HepG2 (cell line): ENCODE data around the gene DNAJC1. TPM values are rescaled to one million over a fixed set of nuclear protein-coding genes. Genes with fewer than 3 reads are reported as not detected.
A peak's percentile ranks its signal among the peaks of the same experiment; 100 is the strongest.

Experiments used
- EHMT2 ChIP-seq: fragments of 200-600 bp; sonication (generic); IDR thresholded peaks from 2 replicates; pipeline ENCODE4 v1.7.0; 2017; ENCODE audit warnings: antibody characterized with exemption, low read depth, low read length, borderline replicate concordance
- ESRRA ChIP-seq: sonication (generic); formaldehyde crosslinking; IDR thresholded peaks from 2 replicates; pipeline ENCODE4 v1.5.1; 2020; ENCODE audit warnings: mild to moderate bottlenecking, low read depth, missing genetic modification reagents
- IRF2 ChIP-seq: IDR thresholded peaks from 2 replicates; pipeline ENCODE4 v1.6.1; 2018; ENCODE audit warnings: missing genetic modification reagents, missing compliant biosample characterization
- JUN ChIP-seq: sonication (generic); formaldehyde crosslinking; IDR thresholded peaks from 2 replicates; pipeline ENCODE4 v1.4.0; 2020; ENCODE audit warnings: mild to moderate bottlenecking, missing genetic modification reagents
- JUNB ChIP-seq: sonication (generic); formaldehyde crosslinking; IDR thresholded peaks from 2 replicates; pipeline ENCODE4 v1.8.0; 2022; ENCODE audit warnings: missing genetic modification reagents, mild to moderate bottlenecking, borderline replicate concordance
- KDM1A ChIP-seq: IDR thresholded peaks from 2 replicates; pipeline ENCODE4 v1.6.1; 2016; ENCODE audit warnings: missing compliant biosample characterization
- MED13 ChIP-seq: sonication (generic); formaldehyde crosslinking; IDR thresholded peaks from 2 replicates; pipeline ENCODE4 v1.5.0; 2020; ENCODE audit warnings: missing genetic modification reagents
- NAIF1 ChIP-seq: sonication (generic); formaldehyde crosslinking; IDR thresholded peaks from 2 replicates; pipeline ENCODE4 v1.5.0; 2020; ENCODE audit warnings: mild to moderate bottlenecking, missing genetic modification reagents, borderline replicate concordance
- NKX3-1 ChIP-seq: sonication (generic); formaldehyde crosslinking; IDR thresholded peaks from 2 replicates; pipeline ENCODE4 v1.5.0; 2020; ENCODE audit warnings: missing genetic modification reagents
- RXRA ChIP-seq: sonication (generic); formaldehyde crosslinking; IDR thresholded peaks from 2 replicates; pipeline ENCODE4 v1.5.1; 2020; ENCODE audit warnings: missing genetic modification reagents
- SMARCC2 ChIP-seq: fragments of 450-650 bp; IDR thresholded peaks from 2 replicates; pipeline ENCODE4 v1.6.1; 2017; ENCODE audit warnings: antibody characterized with exemption, mild to moderate bottlenecking
- SOX13 ChIP-seq, 3 experiments: fragments of 450-650 bp in 1 of 3; sonication (generic) in 1 of 3; formaldehyde crosslinking in 1 of 3; IDR thresholded peaks in 2 of 3; conservative IDR thresholded peaks in 1 of 3; 2 replicates each; pipeline versions ENCODE4 v1.5.0 to v1.6.1; 2016 to 2020; ENCODE audit warnings: antibody characterized with exemption in 1 of 3, mild to moderate bottlenecking in 1 of 3, missing compliant biosample characterization in 1 of 3, missing genetic modification reagents in 1 of 3, moderate library complexity in 1 of 3
- SOX6 ChIP-seq, 2 experiments: fragments of 450-650 bp in 1 of 2; sonication (generic) in 1 of 2; formaldehyde crosslinking in 1 of 2; IDR thresholded peaks; 2 replicates each; pipeline versions ENCODE4 v1.4.0 to v1.6.1; 2017 to 2020; ENCODE audit warnings: antibody characterized with exemption in 1 of 2, mild to moderate bottlenecking in 1 of 2, missing genetic modification reagents in 1 of 2
- ZNF180 ChIP-seq: sonication (generic); formaldehyde crosslinking; IDR thresholded peaks from 2 replicates; pipeline ENCODE4 v1.4.0; 2020; ENCODE audit warnings: low read depth, missing genetic modification reagents, borderline replicate concordance
- ZNF205 ChIP-seq: IDR thresholded peaks from 2 replicates; pipeline ENCODE4 v1.6.1; 2018; ENCODE audit warnings: missing biosample characterization, missing genetic modification reagents
- ZNF552 ChIP-seq: sonication (generic); formaldehyde crosslinking; IDR thresholded peaks from 2 replicates; pipeline ENCODE4 v1.9.0; 2022; ENCODE audit warnings: missing genetic modification reagents, mild to moderate bottlenecking, borderline replicate concordance
- ZNF570 ChIP-seq: sonication (generic); formaldehyde crosslinking; IDR thresholded peaks from 2 replicates; pipeline ENCODE4 v1.4.0; 2020; ENCODE audit warnings: mild to moderate bottlenecking, missing genetic modification reagents, borderline replicate concordance
- ZNF616 ChIP-seq: sonication (generic); formaldehyde crosslinking; IDR thresholded peaks from 2 replicates; pipeline ENCODE4 v1.5.0; 2020; ENCODE audit warnings: low read depth, mild to moderate bottlenecking, missing genetic modification reagents
- ZNF775 ChIP-seq: sonication (generic); formaldehyde crosslinking; IDR thresholded peaks from 2 replicates; pipeline ENCODE4 v1.4.0; 2020; ENCODE audit warnings: missing genetic modification reagents, mild to moderate bottlenecking, moderate library complexity, borderline replicate concordance
- ZNF891 ChIP-seq: sonication (generic); formaldehyde crosslinking; IDR thresholded peaks from 2 replicates; pipeline ENCODE4 v1.5.0; 2020; ENCODE audit warnings: mild to moderate bottlenecking, missing genetic modification reagents
- ZSCAN21 ChIP-seq: sonication (generic); formaldehyde crosslinking; IDR thresholded peaks from 2 replicates; pipeline ENCODE4 v1.8.0; 2022; ENCODE audit warnings: mild to moderate bottlenecking, missing genetic modification reagents, moderate library complexity, borderline replicate concordance
- polyA plus RNA-seq, 8 experiments: library from polyadenylated mRNA; depleted of rRNA in 3 of 8; stranded (reverse) in 7 of 8; unstranded in 1 of 8; fragments of >200 nt; fragmentation: Illumina TruSeq in 4 of 8; extraction: Trizol in 4 of 8; gene quantifications; 2 replicates each; pipeline versions ENCODE4 v1.2.1 to v1.2.3, GENCODE V29; 2011 to 2016; ENCODE audit warnings: low read depth in 4 of 8, missing spikeins in 1 of 8, mixed read lengths in 1 of 8; ENCODE audit not compliant: insufficient read depth in 1 of 8
- total RNA-seq, 5 experiments: library from RNA; depleted of rRNA; stranded (reverse); fragments of >200 nt; fragmentation: Illumina TruSeq; extraction: Trizol; gene quantifications; 2 replicates each; pipeline ENCODE4 v1.2.3, GENCODE V29; 2016; ENCODE audit warnings: low read depth in 1 of 5
- TF ChIP-seq, protein P1 (sequence below): sonication (generic); formaldehyde crosslinking; IDR thresholded peaks from 2 replicates; pipeline ENCODE4 v1.4.0; 2020; ENCODE audit warnings: missing genetic modification reagents, borderline replicate concordance
- TF ChIP-seq, protein P2 (sequence below): sonication (generic); formaldehyde crosslinking; IDR thresholded peaks from 2 replicates; pipeline ENCODE4 v1.9.0; 2022; ENCODE audit warnings: missing genetic modification reagents, mild to moderate bottlenecking, borderline replicate concordance
- TF ChIP-seq, protein P3 (sequence below): sonication (generic); formaldehyde crosslinking; IDR thresholded peaks from 2 replicates; pipeline ENCODE4 v1.8.1; 2023; ENCODE audit warnings: mild to moderate bottlenecking, missing genetic modification reagents

DNAJC1 gene
- total and polyA plus RNA-seq, 2 of the 13 experiments (the other 11 are each of a cell fraction or from before 2014, with no cell fraction given): 9.9 to 16.6 TPM

DNA sequence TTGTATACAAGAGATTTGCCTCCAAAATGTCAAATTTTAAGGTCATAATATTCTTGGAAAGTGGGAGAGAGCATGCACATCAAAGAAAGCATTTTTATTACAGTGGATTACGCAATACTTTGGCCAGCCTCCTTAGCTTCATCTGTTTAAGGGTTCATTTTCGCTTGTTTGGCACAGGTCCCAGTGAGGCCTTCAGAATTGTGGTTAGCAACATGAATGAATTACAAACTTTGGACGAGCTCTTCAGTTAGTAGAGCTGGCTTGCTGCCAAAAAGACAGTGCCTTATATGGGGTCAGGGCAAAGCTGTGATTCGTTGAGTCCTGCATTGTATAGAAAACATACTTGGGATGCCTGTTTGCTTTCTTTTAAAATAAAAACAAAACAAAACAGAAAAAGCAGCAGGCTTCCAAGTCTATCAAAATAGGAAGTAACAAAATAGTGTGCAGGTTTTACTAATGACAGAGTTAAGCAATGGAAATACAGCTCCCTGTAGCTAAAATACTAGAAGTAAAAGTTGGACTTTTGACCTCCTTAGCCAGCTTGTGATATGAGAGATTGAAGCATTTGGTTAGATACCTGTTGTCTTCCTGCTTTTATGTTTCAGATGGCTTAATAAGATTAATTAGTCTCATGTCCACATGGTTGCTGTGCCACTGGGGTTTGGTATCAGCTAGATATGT is 278.7 kb downstream of the DNAJC1 start (continued):
- no peak for TF ChIP-seq ZNF552 (CRISPR knock-in tag)
- no peak for TF ChIP-seq IRF2 (CRISPR knock-in tag)
- no peak for TF ChIP-seq JUNB (CRISPR knock-in tag)
- no peak for TF ChIP-seq ZNF775 (CRISPR knock-in tag)
- TF ChIP-seq EHMT2: no peak
- TF ChIP-seq, protein P1, sequence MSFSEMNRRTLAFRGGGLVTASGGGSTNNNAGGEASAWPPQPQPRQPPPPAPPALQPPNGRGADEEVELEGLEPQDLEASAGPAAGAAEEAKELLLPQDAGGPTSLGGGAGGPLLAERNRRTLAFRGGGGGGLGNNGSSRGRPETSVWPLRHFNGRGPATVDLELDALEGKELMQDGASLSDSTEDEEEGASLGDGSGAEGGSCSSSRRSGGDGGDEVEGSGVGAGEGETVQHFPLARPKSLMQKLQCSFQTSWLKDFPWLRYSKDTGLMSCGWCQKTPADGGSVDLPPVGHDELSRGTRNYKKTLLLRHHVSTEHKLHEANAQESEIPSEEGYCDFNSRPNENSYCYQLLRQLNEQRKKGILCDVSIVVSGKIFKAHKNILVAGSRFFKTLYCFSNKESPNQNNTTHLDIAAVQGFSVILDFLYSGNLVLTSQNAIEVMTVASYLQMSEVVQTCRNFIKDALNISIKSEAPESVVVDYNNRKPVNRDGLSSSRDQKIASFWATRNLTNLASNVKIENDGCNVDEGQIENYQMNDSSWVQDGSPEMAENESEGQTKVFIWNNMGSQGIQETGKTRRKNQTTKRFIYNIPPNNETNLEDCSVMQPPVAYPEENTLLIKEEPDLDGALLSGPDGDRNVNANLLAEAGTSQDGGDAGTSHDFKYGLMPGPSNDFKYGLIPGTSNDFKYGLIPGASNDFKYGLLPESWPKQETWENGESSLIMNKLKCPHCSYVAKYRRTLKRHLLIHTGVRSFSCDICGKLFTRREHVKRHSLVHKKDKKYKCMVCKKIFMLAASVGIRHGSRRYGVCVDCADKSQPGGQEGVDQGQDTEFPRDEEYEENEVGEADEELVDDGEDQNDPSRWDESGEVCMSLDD (CRISPR knock-in tag): no peak
- TF ChIP-seq, protein P2, sequence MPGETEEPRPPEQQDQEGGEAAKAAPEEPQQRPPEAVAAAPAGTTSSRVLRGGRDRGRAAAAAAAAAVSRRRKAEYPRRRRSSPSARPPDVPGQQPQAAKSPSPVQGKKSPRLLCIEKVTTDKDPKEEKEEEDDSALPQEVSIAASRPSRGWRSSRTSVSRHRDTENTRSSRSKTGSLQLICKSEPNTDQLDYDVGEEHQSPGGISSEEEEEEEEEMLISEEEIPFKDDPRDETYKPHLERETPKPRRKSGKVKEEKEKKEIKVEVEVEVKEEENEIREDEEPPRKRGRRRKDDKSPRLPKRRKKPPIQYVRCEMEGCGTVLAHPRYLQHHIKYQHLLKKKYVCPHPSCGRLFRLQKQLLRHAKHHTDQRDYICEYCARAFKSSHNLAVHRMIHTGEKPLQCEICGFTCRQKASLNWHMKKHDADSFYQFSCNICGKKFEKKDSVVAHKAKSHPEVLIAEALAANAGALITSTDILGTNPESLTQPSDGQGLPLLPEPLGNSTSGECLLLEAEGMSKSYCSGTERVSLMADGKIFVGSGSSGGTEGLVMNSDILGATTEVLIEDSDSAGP (CRISPR knock-in tag): no peak
- TF ChIP-seq ZNF891: no peak
- TF ChIP-seq ZNF570 (CRISPR knock-in tag): no peak
- no peak for TF ChIP-seq NKX3-1
- no peak for TF ChIP-seq ZNF205 (CRISPR knock-in tag)
- TF ChIP-seq, protein P3, sequence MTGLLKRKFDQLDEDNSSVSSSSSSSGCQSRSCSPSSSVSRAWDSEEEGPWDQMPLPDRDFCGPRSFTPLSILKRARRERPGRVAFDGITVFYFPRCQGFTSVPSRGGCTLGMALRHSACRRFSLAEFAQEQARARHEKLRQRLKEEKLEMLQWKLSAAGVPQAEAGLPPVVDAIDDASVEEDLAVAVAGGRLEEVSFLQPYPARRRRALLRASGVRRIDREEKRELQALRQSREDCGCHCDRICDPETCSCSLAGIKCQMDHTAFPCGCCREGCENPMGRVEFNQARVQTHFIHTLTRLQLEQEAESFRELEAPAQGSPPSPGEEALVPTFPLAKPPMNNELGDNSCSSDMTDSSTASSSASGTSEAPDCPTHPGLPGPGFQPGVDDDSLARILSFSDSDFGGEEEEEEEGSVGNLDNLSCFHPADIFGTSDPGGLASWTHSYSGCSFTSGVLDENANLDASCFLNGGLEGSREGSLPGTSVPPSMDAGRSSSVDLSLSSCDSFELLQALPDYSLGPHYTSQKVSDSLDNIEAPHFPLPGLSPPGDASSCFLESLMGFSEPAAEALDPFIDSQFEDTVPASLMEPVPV (CRISPR knock-in tag): no peak
- TF ChIP-seq MED13 (CRISPR knock-in tag): no peak
- TF ChIP-seq ZNF180 (CRISPR knock-in tag): no peak
- no peak for TF ChIP-seq RXRA
- TF ChIP-seq KDM1A (CRISPR knock-in tag): no peak
- TF ChIP-seq ZSCAN21: no peak
- TF ChIP-seq ZNF616 (CRISPR knock-in tag): no peak
- no peak for TF ChIP-seq ESRRA (CRISPR knock-in tag)
- TF ChIP-seq SMARCC2: no peak
- no peak for TF ChIP-seq SOX13 (IDR thresholded peaks at IDR 0.05)
- peak in 1 of 2 experiments; percentile 81; a peak in 1 of 4 replicates for TF ChIP-seq SOX13 (CRISPR knock-in tag; conservative IDR thresholded peaks at IDR 0.05 in 1 of 2, IDR thresholded peaks at IDR 0.05 in 1 of 2)
- TF ChIP-seq SOX6 (IDR thresholded peaks at IDR 0.05): no peak
- peak; percentile 71 for TF ChIP-seq SOX6 (CRISPR knock-in tag; IDR thresholded peaks at IDR 0.05)
- TF ChIP-seq NAIF1: no peak
- no peak for TF ChIP-seq JUN
